Left renal cortex interstitium (tissue), 4 donors: ENCODE data around the gene ADAMTS2. TPM values are rescaled to one million over a fixed set of nuclear protein-coding genes. Genes with fewer than 3 reads are reported as not detected.

ENCODE experiments used
- DNase-seq, 4 donors: peaks; one replicate each; pipeline ENCODE4 v3.0.0-alpha.2; 2013; ENCODE audit warnings: low read depth in 4 of 4, low spot score in 2 of 4, missing footprints in 1 of 4
- polyA plus RNA-seq, 4 donors: library from polyadenylated mRNA; unstranded; fragments of 120-200 nt; gene quantifications; one replicate each; pipeline ENCODE4 v1.2.1, GENCODE V29; 2013; ENCODE audit not compliant: insufficient read length in 4 of 4

Gene ADAMTS2
- polyA plus RNA-seq, 4 donors, result 11.5 to 15.9 (median 12.1) TPM

GRCh38 chr5:179240561-179240960 is 104.7 kb downstream of the ADAMTS2 start:
- no peak for DNase-seq

- DNase-seq, result no peak
These were observed 105.8 kb downstream of the ADAMTS2 start for GRCh38 chr5:179239256-179240135.

GRCh38 chr5:179238628-179238970 is 106.7 kb downstream of the ADAMTS2 start:
- DNase-seq, result no peak

- no peak for DNase-seq
These were observed 107.3 kb downstream of the ADAMTS2 start for GRCh38 chr5:179237770-179238627.

GRCh38 chr5:179235416-179236400 is 109.6 kb downstream of the ADAMTS2 start:
- DNase-seq, result no peak

- DNase-seq, result no peak
These were observed 110.6 kb downstream of the ADAMTS2 start for GRCh38 chr5:179234563-179235135.

- no peak for DNase-seq
These were observed 111.2 kb downstream of the ADAMTS2 start for GRCh38 chr5:179233909-179234562.

GRCh38 chr5:179232091-179232735 is 113.0 kb downstream of the ADAMTS2 start:
- DNase-seq, result no peak

GRCh38 chr5:179231309-179231708 is 114.0 kb downstream of the ADAMTS2 start:
- no peak for DNase-seq

- DNase-seq, result no peak
These were observed 115.2 kb downstream of the ADAMTS2 start for GRCh38 chr5:179230061-179230461.

GRCh38 chr5:179229331-179229831 is 115.9 kb downstream of the ADAMTS2 start:
- no peak for DNase-seq

- peak in 1 of 4 donors; percentile 32 for DNase-seq
These were observed 116.7 kb downstream of the ADAMTS2 start for GRCh38 chr5:179228341-179229121.

GRCh38 chr5:179227580-179228311 is 117.5 kb downstream of the ADAMTS2 start:
- no peak for DNase-seq

GRCh38 chr5:179227229-179227579 is 118.1 kb downstream of the ADAMTS2 start:
- no peak for DNase-seq

GRCh38 chr5:179226696-179227095 is 118.6 kb downstream of the ADAMTS2 start:
- no peak for DNase-seq

GRCh38 chr5:179225387-179225786 is 119.9 kb downstream of the ADAMTS2 start:
- DNase-seq, result no peak

- no peak for DNase-seq
These were observed 120.5 kb downstream of the ADAMTS2 start for GRCh38 chr5:179224741-179225140.
